NCI-H2196 (cell line): ENCODE data around the gene HCN4.

Source experiments
- DNase-seq: peaks from one replicate; lab custom pipeline; 2025; ENCODE audit not compliant: unreplicated experiment; lab: John Stamatoyannopoulos, UW

The HCN4 gene

GRCh38 chr15:73346735-73347312 is 21.9 kb downstream of the HCN4 start:
- DNase-seq, result no peak

GRCh38 chr15:73345658-73346057 is 23.1 kb downstream of the HCN4 start:
- no peak for DNase-seq

- no peak for DNase-seq
Observed at GRCh38 chr15:73344056-73344455, 24.7 kb downstream of the HCN4 start.

GRCh38 chr15:73341886-73342600 is 26.7 kb downstream of the HCN4 start:
- no peak for DNase-seq

GRCh38 chr15:73340502-73341192 is 28.1 kb downstream of the HCN4 start:
- DNase-seq, result no peak

- DNase-seq, result no peak
Observed at GRCh38 chr15:73338606-73339374, 30.0 kb downstream of the HCN4 start.

- DNase-seq, result no peak
Observed at GRCh38 chr15:73338058-73338457, 30.7 kb downstream of the HCN4 start.

- no peak for DNase-seq
Observed at GRCh38 chr15:73337187-73337586, 31.6 kb downstream of the HCN4 start.

GRCh38 chr15:73336756-73337155 is 32.0 kb downstream of the HCN4 start:
- DNase-seq, result no peak

GRCh38 chr15:73335471-73335870 is 33.3 kb downstream of the HCN4 start:
- DNase-seq, result no peak

GRCh38 chr15:73335026-73335425 is 33.7 kb downstream of the HCN4 start:
- no peak for DNase-seq

- no peak for DNase-seq
Observed at GRCh38 chr15:73334086-73334485, 34.7 kb downstream of the HCN4 start.

- no peak for DNase-seq
Observed at GRCh38 chr15:73333001-73333400, 35.8 kb downstream of the HCN4 start.

- DNase-seq, result no peak
Observed at GRCh38 chr15:73331991-73332925, 36.5 kb downstream of the HCN4 start.

GRCh38 chr15:73331501-73331900 is 37.3 kb downstream of the HCN4 start:
- no peak for DNase-seq

GRCh38 chr15:73330206-73331051 is 38.3 kb downstream of the HCN4 start:
- no peak for DNase-seq

GRCh38 chr15:73329501-73330200 is 39.1 kb downstream of the HCN4 start:
- no peak for DNase-seq

GRCh38 chr15:73328981-73329380 is 39.8 kb downstream of the HCN4 start:
- DNase-seq, result no peak
